Femur (tissue), 1 donor: Measurements from ENCODE around the gene TTYH1.

ENCODE experiments used
- DNase-seq: peaks from one replicate; pipeline ENCODE4 v3.0.0-alpha.2; 2017

The TTYH1 gene

GRCh38 chr19:54393381-54393780, 21.9 kb upstream of the TTYH1 start:
- no peak for DNase-seq

GRCh38 chr19:54395685-54396084, 19.6 kb upstream of the TTYH1 start:
- no peak for DNase-seq

GRCh38 chr19:54399189-54399588, 16.1 kb upstream of the TTYH1 start:
- no peak for DNase-seq

GRCh38 chr19:54400913-54401312, 14.4 kb upstream of the TTYH1 start:
- no peak for DNase-seq

- no peak for DNase-seq
Measured at GRCh38 chr19:54403054-54403453, 12.2 kb upstream of the TTYH1 start.

GRCh38 chr19:54405628-54406027, 9.6 kb upstream of the TTYH1 start:
- DNase-seq: no peak

- no peak for DNase-seq
Measured at GRCh38 chr19:54407780-54408179, 7.5 kb upstream of the TTYH1 start.

- no peak for DNase-seq
Measured at GRCh38 chr19:54408456-54409026, 6.7 kb upstream of the TTYH1 start.

GRCh38 chr19:54411033-54411432, 4.2 kb upstream of the TTYH1 start:
- DNase-seq: no peak

GRCh38 chr19:54412877-54413276, 2.4 kb upstream of the TTYH1 start:
- DNase-seq: no peak

- no peak for DNase-seq
Measured at GRCh38 chr19:54414156-54414555, 1.1 kb upstream of the TTYH1 start.

- no peak for DNase-seq
Measured at GRCh38 chr19:54415901-54416673, 823 bp downstream of the TTYH1 start.

- DNase-seq: no peak
Measured at GRCh38 chr19:54416695-54417491, 1.6 kb downstream of the TTYH1 start.

- DNase-seq: peak; percentile 66
Measured at GRCh38 chr19:54418030-54418929, 3.0 kb downstream of the TTYH1 start.

- no peak for DNase-seq
Measured at GRCh38 chr19:54418930-54419800, 3.9 kb downstream of the TTYH1 start.

- no peak for DNase-seq
Measured at GRCh38 chr19:54420068-54420382, 4.8 kb downstream of the TTYH1 start.

GRCh38 chr19:54420383-54421168, 5.3 kb downstream of the TTYH1 start:
- peak; percentile 68 for DNase-seq

- no peak for DNase-seq
Measured at GRCh38 chr19:54421169-54421516, 5.9 kb downstream of the TTYH1 start.

GRCh38 chr19:54421521-54421920, 6.3 kb downstream of the TTYH1 start:
- no peak for DNase-seq

- no peak for DNase-seq
Measured at GRCh38 chr19:54422136-54422535, 6.9 kb downstream of the TTYH1 start.

- no peak for DNase-seq
Measured at GRCh38 chr19:54424201-54424600, 8.9 kb downstream of the TTYH1 start.
